HTR-8/SVneo (cell line): ENCODE results near the gene SNRPD3.

Experiments
- DNase-seq: peaks from one replicate; pipeline ENCODE4 v3.0.0; 2011; ENCODE audit warnings: low spot score, mixed read lengths; ENCODE audit not compliant: insufficient read length
- FAIRE-seq: peaks from 2 replicates; lab custom pipeline; 2011; peaks lifted over from hg19 to GRCh38; lab: Jason Lieb, UNC

Gene SNRPD3

DNA sequence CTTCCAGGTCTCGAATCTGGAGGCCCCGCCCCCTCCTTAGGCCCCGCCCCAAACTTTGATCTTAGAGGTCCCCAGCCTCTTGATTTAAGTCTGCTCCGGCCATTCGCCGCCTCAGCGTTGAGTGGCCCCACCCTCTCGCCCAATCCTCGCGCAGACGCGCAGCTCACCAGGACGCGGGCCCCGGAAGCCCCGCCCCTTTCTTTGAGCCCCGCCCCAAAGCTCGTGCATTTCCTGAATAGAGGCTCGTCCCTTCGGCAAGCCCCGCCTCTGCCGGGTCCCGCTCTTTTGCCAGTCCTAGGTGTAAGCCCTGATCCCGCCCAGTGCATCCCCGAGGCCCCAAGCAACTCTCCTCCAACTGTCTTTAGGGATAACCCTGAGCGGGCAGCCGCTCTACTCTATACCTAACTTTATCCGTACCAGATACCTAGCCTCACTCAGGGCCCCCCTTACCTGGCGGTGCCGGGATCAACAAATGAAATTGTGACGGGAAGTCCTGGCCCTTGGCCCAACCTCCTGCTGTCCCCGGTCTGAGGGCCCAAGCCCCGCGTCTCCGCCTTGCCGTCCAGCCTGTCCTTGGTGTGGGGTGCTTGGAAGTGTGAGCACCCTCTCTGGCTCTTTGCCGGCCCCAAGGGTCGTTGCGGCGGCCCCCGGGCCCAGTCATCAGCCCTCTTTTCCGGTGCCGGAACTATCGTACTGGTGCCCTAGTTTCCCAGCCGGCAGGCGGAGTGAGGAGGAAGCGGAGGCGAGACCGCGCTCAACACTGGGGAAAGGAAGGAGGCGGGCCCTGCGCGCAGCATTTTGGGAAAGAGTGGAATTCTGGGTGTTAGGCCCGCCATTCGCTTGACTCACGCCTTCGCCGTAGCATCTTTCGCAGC is at the start of gene SNRPD3:
SNRPD3 (plus strand) TSS at position 835 of the 875 bp plus-strand sequence. CDS start 1,676 bp downstream, outside the sequence.
- peak; percentile 96 for DNase-seq
- no peak for FAIRE-seq

DNA sequence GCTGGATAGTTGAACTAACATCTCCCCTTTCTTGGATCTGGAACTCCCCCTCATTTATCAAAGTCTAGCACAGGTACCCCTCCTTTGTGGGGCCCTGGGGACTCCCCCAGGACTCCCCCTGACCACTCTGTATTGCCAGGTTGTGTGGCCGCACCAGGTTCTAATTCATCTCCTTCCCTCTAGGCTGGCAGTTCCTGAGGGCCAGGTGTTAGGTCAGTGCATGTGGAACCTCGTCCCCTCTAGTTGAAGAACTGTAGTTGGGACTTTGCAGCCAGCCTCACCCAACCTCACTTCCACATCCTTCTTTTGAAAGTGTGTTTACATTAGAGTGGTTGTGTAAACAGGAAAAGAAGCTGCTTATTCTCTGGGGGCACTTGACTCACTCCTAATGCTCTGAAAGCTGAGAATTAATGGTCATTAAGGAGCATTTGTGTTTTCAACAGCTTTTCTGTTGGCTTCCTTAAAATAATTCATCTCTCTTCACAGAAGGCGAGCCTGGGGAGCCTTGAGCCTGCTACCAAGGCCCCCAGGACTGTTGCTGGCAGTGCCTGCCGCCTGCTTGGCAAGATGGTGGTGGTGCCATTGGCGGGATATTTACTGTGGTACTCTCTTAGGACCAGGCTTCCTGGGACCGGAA is 48.9 kb upstream of the SNRPD3 start:
- no peak for DNase-seq
- no peak for FAIRE-seq

DNA sequence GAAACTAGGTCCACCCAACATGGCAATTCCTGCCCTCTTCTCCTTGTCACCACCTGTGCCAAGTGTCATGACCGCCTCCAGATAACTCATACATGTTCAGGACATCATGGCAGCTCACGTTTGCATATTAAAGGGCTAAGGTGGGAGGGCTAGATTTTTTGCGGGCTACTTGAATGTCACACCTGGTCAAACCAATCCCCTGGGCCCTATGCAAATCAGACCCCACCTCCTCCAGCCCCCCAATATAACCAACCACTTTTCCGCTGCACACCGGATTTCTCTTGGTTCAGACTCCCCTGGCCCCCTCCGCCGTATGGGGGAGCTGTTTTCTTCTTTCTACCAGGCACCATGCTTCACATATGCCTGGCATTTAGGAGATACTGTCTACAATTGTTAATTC is 48.1 kb upstream of the SNRPD3 start:
- no peak for DNase-seq
- no peak for FAIRE-seq

DNA sequence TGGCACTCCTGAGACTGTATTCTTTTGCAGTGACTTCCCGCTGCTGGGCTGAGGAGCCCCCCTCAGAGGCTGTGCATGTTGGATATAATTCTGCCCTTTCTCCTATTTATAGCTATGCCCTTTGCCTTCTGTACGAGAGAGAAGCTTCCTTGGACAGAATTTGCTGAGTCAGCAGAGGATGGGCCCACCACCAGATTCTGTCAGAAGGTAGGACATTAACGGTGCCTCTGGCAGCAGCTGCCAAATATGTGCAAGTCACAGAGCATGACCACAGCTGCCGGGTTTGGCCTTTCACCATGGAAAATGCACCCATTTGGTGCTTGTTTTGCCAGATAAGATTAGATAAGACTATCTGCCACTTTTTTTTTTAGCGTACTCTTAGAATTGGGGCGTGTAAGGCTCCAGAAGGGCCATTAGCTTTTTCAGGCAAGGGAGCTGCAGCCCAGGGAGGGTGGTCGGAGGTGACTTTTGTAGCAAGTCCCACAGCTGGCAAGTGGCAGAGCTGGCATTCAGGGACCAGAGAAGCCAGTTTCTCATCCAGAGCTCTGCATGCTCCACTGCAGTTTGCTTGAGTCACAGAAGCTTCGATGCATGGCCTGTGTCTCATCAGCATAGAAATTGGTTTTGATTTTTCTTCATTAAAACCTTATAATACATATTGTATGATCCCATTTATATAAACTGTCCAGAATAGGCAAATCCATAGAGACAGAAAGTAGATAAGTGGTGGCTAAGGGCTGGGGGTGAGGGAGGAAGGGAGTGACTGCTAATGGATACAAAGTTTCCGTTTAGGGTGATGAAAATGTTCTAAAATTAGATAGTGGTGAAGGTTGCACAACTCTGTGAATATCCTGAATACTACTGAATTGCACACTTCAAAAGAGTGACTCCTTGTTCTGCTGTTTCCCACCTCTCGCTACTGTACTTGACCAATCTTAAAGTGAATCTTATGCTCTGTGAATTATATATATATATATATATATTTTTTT is 44.9 kb upstream of the SNRPD3 start:
- DNase-seq (no peak), FAIRE-seq (no peak)

DNA sequence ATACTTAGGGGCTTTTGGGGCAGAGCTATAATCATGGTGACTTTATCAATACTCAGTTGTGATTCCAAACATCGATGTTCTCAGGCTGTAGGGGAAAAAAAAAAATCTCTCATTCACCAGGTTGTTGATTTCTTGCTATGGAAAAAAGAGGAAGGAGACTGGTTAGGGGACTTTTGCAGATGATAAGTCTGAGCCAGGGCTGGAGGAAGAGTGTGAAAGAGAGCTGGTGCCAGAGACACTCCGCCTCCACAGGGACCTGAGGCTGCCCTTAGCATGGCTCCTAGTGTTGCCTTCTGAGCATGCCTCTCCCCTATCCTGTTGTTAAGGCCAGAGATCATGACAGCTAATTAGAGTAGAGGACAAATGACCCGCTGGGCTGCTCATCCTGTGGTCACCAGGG is 43.8 kb upstream of the SNRPD3 start:
- DNase-seq (no peak), FAIRE-seq (no peak)

DNA sequence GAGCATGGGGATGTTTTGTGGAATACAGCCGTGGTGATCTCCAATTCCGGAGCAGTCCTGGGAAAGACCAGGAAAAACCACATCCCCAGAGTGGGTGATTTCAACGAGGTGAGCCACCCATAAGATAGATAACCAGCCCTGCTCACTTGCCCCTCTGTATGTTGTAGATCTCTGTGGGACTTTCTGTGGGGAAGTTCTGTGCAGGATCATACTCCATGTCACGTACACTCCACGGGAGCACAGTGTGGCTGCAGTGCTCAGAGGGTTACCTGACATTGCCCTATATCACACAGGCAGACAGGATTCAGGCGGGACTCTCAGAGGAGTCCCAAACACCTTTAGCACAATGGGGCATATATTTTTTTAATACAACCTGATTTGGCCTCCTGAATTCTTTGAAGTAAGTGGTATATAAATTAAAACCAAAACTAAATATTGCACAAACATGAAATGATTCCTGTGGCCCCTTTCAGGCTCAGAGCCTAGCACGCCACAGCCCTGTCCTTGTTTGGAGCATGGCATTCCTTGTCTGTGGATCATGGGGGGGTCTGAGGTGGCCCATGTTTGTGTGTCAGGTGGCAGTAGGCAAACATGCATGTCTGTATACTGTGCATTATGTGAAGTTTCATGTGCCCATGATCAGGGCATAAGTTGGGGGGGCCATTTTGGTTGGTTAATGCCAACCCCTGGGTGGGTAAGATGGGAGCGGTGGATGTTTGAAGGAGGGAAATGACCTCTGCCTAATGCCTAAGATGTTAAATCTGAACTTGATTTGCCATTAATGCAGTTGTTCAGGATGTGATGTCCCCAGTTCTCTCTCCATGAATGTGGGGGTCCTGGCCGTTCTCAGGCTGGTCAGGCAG is 42.2 kb upstream of the SNRPD3 start:
- no peak for FAIRE-seq

DNA sequence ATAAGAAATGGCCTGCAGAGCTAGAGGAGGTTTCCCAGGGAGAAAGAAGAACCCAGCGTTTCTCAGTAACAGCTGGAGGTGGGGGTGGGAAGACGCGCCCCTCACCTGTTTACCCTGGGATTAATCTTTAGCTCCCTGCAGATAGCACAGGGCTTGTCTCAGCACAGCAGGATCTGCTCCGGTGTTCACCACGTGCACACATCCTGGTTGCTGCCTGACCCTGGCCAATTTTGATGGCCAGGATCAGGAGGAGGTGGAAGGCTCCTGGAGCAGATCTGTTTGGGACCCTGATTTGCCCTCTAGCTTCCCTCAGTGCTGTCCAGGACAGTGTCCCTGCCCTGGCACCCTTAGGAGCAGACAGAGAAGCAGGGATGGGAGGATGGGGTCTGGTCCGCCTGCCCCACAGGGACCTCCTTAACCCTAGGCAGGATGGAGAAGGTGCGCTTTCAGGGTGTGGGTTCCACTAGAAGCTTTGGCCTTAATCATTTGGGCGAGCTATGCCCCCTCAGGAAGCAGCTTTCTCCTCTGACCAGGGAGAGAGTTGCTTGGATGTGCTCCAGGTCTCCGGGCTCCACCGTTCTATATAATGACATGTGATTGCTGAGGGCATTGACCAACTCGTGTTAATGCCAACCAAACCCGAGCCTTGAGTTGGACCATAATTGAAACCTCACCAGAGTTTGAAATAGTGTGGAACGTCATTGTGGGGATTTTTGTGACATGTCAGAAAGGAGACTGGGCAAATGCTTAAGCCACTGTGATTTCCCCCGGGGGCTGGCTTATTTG is 41.4 kb upstream of the SNRPD3 start:
- no peak for FAIRE-seq
- DNase-seq, result no peak

More for the DNA sequence above, 42.2 kb upstream of the SNRPD3 start:
- no peak for DNase-seq

DNA sequence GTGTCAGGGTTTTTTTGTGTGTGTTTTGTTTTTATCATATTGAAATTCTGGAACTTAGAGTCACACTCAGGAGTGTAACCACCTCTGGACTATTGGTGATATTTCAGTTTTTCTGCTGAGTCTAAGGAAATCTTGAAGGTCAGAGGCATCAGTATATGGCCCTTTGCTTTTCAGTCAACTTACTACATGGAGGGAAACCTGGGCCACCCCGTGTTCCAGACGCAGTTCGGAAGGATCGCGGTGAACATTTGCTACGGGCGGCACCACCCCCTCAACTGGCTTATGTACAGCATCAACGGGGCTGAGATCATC is 40.8 kb upstream of the SNRPD3 start:
- no peak for FAIRE-seq
- no peak for DNase-seq

DNA sequence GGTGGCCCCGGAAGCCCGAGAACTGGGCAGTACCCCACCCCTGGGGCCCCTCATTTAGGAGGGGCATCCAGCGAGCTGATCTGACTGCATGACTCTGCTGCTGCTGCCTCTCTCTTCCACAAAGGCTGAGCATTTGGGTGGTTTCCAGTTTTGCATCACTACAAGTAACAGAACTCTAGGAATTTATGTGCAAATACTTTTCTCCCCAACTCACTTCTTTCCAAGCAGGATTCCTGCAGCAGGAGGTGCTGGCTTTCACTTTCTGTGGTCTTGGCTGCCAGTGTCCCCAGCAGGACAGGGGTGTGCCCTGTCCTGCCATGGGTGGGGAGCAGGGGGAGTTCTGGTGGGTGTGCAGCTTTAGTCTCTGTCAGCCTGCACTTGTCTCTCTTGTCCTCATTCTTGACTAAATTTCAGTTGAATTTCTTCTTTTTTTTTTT is 39.5 kb upstream of the SNRPD3 start:
- no peak for FAIRE-seq
- peak; percentile 58 for DNase-seq

DNA sequence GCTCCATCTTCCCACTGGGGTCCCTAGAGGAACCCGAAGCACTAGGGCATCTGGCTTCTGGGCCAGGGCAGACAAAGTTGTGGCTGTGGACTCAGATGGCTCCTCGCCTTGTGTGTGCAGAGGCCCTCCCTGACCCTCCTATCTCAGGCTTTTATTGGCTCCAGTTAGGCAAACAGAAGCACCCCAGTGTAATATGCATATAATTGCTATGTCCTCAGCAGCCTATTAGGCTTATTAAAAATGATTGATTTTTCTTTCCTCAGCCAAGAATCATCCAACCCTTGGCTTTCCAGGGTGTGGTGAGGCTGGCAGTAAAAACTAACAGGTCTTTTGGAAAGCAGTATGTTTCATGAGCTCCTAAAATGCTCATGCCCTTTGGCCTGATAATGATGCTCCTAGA is 38.4 kb upstream of the SNRPD3 start:
- FAIRE-seq, result no peak
- DNase-seq, result no peak

DNA sequence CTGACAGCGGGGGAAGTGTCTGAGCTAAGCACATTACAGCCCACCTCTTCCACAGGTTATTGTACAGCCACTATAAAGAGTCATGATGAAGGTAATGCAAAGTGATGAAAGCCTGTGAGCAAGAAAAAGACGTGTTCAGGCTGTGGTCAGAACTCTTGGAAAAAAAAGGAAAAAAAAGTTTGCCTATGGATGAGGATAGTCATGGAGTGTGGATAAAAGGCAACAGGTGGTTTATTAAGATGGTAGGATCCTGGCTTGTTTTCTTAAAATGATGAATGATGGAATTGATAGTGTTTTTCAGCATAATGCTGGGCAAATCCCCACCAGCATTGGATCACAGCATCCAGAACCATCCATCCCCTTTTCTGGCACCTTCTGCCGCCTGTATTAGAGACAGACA is 37.6 kb upstream of the SNRPD3 start:
- FAIRE-seq (no peak), DNase-seq (no peak)

DNA sequence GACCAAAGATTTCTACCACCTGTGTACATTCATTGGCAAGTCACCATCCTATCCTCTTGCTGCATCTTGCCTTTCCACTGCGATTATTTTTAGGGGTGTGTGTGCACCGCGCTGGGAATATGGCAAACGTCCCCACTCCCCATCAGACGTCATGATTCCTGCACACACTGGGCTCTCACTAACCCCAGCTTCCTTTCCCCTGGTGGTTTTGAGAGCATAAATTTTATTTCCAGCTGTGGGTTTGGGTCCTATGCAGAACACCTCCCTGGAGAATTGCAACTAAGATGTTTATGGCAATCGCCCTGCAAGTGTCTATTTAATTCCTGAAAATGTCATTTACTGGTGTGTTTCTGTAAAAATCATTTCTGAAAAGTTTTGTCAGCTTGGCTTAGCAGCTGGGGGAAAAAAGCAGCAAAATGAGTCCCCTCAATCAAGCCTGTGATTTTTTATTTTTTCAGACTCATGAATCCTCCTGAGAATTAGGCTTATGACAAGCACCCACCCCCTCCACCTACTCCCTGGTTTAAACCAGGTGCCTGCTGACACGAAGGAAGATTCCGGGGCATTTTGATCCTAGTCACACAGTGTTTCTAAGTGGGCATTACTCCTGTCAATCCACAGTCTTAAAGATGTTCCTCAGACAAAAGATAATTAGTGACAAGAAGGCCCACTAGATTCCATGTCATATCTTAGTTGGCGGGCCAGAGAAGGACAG is 36.9 kb upstream of the SNRPD3 start:
- FAIRE-seq (no peak), DNase-seq (no peak)

DNA sequence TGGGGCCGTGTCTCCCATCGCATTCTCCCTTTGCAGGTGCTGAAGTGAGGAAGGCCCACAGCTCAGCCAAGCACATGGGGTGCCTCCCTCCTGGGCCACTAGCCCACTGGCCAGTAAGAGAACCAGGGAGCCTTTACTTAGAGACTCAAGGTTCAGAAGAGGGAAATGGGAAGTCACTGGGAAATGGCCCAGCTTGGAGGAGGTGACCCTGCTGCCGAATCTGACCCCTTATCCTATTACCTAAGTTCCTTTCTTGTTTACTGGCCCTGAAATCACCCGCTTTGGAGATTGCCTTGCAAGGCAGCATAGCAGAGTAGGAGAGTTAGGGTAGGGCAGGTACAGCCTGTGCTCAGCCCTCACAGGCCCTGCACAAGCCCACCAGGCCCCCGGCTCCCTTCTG is 36.3 kb upstream of the SNRPD3 start:
- DNase-seq (no peak), FAIRE-seq (no peak)

DNA sequence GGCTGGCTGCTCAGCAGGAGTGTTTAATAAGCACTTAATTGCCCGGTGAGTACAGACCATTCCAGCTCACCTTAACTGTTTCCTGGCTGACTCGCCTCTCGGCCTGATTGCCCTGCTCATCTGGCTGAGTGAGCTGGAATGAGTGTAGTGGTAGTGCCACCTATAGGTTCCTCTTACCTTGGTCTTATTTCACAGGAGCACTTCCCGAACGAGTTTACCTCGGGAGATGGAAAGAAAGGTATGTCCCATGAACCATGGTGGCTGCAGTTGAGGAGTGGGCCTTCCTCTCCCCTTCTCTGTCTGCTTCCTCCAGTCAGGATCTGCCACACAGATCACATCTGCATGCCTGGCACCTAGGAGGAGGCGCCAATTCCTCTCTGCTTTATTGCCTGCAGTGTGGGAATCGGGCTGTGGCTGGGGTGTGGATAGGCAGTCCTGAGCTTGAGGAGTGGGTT is 34.0 kb upstream of the SNRPD3 start:
- FAIRE-seq, result no peak
- DNase-seq, result peak; percentile 60

DNA sequence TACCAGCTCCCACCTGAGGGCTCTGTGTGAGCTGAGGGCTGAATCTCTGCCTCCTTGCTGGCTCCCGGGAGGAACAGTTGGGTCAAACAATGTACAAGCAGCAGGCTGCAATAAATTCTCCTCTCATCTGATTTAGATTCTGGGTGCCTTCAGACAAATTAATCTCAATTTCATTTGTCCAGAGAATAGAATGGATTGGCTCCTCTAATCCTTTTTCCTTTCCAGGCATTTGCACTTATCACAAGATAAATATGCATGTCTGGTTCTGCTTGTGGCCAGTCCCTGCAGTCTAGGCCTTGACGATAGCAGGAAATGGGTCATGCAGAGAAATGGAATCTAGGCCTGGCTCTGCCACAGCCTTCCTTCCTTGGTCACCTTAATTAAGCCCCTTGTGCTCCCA is 31.9 kb upstream of the SNRPD3 start:
- DNase-seq (no peak), FAIRE-seq (no peak)

DNA sequence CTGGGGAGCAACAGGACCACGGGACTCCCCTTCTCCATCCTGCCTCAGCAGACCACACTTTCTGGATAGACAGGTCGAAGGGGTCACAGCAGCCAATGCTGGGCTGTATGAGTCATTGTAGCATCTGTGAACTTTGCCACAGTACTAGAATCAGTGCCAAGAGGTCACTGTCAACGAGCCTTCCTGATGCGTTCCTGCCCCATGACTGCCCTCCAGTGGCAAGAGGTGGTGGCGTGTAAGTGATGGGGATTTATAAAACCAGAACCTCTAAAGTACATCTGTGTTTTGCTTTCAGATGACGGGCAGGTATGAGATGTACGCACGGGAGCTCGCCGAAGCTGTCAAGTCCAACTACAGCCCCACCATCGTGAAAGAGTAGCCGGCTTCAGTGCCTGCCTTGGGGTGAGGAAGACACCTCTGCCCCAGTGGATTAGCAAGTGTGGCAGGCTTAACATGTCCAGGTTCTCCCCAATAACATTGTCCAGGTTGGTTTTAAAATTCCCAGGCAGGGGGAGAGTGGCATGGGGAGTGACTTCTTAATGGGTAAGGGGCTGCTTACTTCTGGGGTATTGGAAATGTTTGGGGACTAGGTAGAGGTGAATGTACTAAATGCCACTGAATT is 30.3 kb upstream of the SNRPD3 start:
- FAIRE-seq (peak; percentile 66), DNase-seq (peak; percentile 64)

DNA sequence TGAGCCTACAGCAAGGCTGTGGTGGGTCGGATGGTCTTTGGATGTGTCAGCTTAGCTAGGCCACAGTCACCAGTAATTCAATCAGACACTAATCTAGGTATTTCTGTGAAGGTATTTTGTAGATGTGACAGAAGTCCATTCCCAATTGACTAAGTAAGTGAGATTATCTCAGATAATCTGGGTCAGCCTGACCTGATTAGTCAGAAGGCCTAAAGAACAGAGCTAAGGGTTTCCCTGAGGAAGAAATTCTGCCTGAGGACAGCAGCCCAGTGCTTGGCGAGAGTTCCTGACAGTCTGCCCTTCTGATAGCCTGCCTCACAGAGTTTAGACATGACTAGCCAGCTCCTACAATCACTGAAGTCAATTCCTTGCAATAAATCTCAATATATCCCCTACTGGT is 29.6 kb upstream of the SNRPD3 start:
- no peak for DNase-seq
- FAIRE-seq, result no peak

DNA sequence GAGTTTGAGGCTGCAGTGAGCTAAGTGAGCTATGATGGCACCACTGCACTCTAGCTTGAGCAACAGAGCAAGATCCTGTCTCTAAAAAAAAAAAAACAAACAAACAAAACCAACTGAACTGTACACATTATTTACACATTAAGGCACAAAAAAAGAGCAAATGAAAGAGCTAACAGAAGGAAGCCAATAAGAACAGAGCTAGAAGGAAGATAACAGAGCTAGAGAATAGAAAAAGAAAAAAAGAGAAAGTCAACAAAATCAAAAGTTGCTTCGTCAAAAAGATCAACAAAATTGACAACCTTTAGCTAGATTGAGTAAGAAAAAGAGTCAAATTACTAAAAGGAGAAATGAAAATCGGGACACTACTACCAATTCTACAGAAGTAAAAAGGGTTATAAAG is 25.9 kb upstream of the SNRPD3 start:
- FAIRE-seq (no peak), DNase-seq (no peak)
